Activated naive CD4-positive, alpha-beta T cell treated with anti-CD3 and anti-CD28 coated beads for 36 hours (primary cell): ENCODE results near the gene SEMA7A. TPM values are rescaled to one million over a fixed set of nuclear protein-coding genes. Genes with fewer than 3 reads are reported as not detected.
"Not testable (repeated sequence)": the region's sequence is repeated elsewhere in the genome, so short reads cannot be mapped to it uniquely, and the experiment has no call there.

Experiments
- CTCF ChIA-PET: fragments of 350-600 bp; sonication (Branson Sonifier 250); formaldehyde crosslinking; loops from one replicate; lab custom pipeline; 2021; ENCODE audit warnings: antibody characterized with exemption; lab: Charles Lee
- DNase-seq: peaks from one replicate; pipeline ENCODE4 v3.0.0-alpha.2; 2020
- H3K27ac Mint-ChIP-seq: one replicate; pipeline ENCODE4 v1.8.0; 2021; ENCODE audit warnings: mild to moderate bottlenecking, mixed read lengths
- H3K27me3 Mint-ChIP-seq: one replicate; pipeline ENCODE4 v1.8.0; 2021; ENCODE audit warnings: low read depth, mixed read lengths
- H3K36me3 Mint-ChIP-seq: one replicate; pipeline ENCODE4 v1.8.0; 2021; ENCODE audit warnings: low read depth, mixed read lengths
- H3K4me1 Mint-ChIP-seq: one replicate; pipeline ENCODE4 v1.8.0; 2021; ENCODE audit warnings: low read depth, mixed read lengths
- H3K4me3 Mint-ChIP-seq: one replicate; pipeline ENCODE4 v1.8.0; 2021; ENCODE audit warnings: mild to moderate bottlenecking, moderate library complexity, mixed read lengths
- H3K9me3 Mint-ChIP-seq: one replicate; pipeline ENCODE4 v1.8.0; 2021; ENCODE audit warnings: mixed read lengths
- intact Hi-C: fragments of 100-400 bp; cut with micrococcal nuclease; formaldehyde crosslinking; loops from one replicate; pipeline ENCODE4 v1.15.1; 2023
- microRNA-seq: library from miRNA; unstranded; fragments of <30 nt; microRNA quantifications from one replicate; pipeline ENCODE4 v1.2.0, GENCODE V29; 2022; ENCODE audit warnings: borderline microRNAs expressed, borderline replicate concordance
- total RNA-seq, 2 experiments: library from RNA; stranded (reverse); gene quantifications; one replicate each; pipeline ENCODE4 v1.2.3, GENCODE V29; 2021

The SEMA7A gene
- total RNA-seq, 2 experiments from 2014 or later: 45.7 to 46.9 TPM

- CTCF ChIA-PET: interaction anchor here (0.7 kb wide), 1 partner anchor 178 kb away, joined by 3 read pairs; no protein-coding TSS in a partner anchor
- H3K27ac Mint-ChIP-seq: no peak overlapping the region
- DNase-seq: no peak
- no peaks in the 10 kb centered on the region for H3K36me3 Mint-ChIP-seq
- intact Hi-C loops: no loop called here
- peaks cover 4% of the 10 kb centered on the region for H3K4me1 Mint-ChIP-seq
- no peaks in the 10 kb centered on the region for H3K9me3 Mint-ChIP-seq
- no peak overlapping the region for H3K4me3 Mint-ChIP-seq
- H3K27me3 Mint-ChIP-seq: peaks cover 29% of the 10 kb centered on the region
Observed at GRCh38 chr15:74368121-74368520, 65.6 kb downstream of the SEMA7A start.

GRCh38 chr15:74367296-74367854 lies 66.4 kb downstream of the SEMA7A start, which contains the start of gene CYP11A1:
TSS of gene CYP11A1 (minus strand) at chr15:74367646. CDS start at chr15:74367585, 61 bp downstream.
- Mint-ChIP-seq H3K27me3 (peaks cover 29% of the 10 kb centered on the region), H3K4me3 (peak within 1 kb of the TSS; percentile 8), H3K36me3 (no peaks in the 10 kb centered on the region), H3K4me1 (peaks cover 3% of the 10 kb centered on the region), H3K27ac (no peak within 1 kb of the TSS), H3K9me3 (no peaks in the 10 kb centered on the region)
- no peak for DNase-seq
- CTCF ChIA-PET: no interaction called here
- intact Hi-C loops: no loop called here

GRCh38 chr15:74365598-74366445 lies 67.9 kb downstream of the SEMA7A start:
- Mint-ChIP-seq H3K36me3 (no peaks in the 10 kb centered on the region), H3K27ac (no peak overlapping the region), H3K9me3 (no peaks in the 10 kb centered on the region), H3K4me1 (peaks cover 3% of the 10 kb centered on the region), H3K27me3 (peaks cover 29% of the 10 kb centered on the region), H3K4me3 (peak overlapping the region; percentile 45)
- CTCF ChIA-PET: no interaction called here
- DNase-seq: no peak
- intact Hi-C loops: no loop called here

GRCh38 chr15:74364936-74365597 lies 68.7 kb downstream of the SEMA7A start:
- no peaks in the 10 kb centered on the region for H3K9me3 Mint-ChIP-seq
- H3K4me1 Mint-ChIP-seq: peaks cover 3% of the 10 kb centered on the region
- intact Hi-C loops: no loop called here
- DNase-seq: no peak
- no peak overlapping the region for H3K27ac Mint-ChIP-seq
- H3K4me3 Mint-ChIP-seq: peak overlapping the region; percentile 45
- CTCF ChIA-PET: no interaction called here
- H3K27me3 Mint-ChIP-seq: peaks cover 29% of the 10 kb centered on the region
- H3K36me3 Mint-ChIP-seq: no peaks in the 10 kb centered on the region

- CTCF ChIA-PET: interaction anchor here (1.0 to 1.8 kb wide), 2 partner anchors 11 to 19 kb away, joined by 3 to 12 read pairs; no protein-coding TSS in a partner anchor
- intact Hi-C loops: no loop called here
- H3K27me3 Mint-ChIP-seq: peaks cover 22% of the 10 kb centered on the region
- H3K4me3 Mint-ChIP-seq: no peak overlapping the region
- H3K4me1 Mint-ChIP-seq: peaks cover 3% of the 10 kb centered on the region
- no peak for DNase-seq
- H3K36me3 Mint-ChIP-seq: no peaks in the 10 kb centered on the region
- no peaks in the 10 kb centered on the region for H3K9me3 Mint-ChIP-seq
- no peak overlapping the region for H3K27ac Mint-ChIP-seq
Observed at GRCh38 chr15:74362482-74362881, 71.3 kb downstream of the SEMA7A start.

- H3K4me1 Mint-ChIP-seq, intact Hi-C loops, H3K9me3 Mint-ChIP-seq, DNase-seq, H3K27ac Mint-ChIP-seq, H3K36me3 Mint-ChIP-seq, H3K4me3 Mint-ChIP-seq, CTCF ChIA-PET: not testable (repeated sequence)
- H3K27me3 Mint-ChIP-seq: peaks cover 12% of the 10 kb centered on the region
Observed at GRCh38 chr15:74360855-74361254, 72.9 kb downstream of the SEMA7A start.

- intact Hi-C loops, H3K4me3 Mint-ChIP-seq, H3K4me1 Mint-ChIP-seq, H3K27ac Mint-ChIP-seq, H3K36me3 Mint-ChIP-seq, DNase-seq, H3K27me3 Mint-ChIP-seq, H3K9me3 Mint-ChIP-seq: not testable (repeated sequence)
- CTCF ChIA-PET: interaction anchor here (0.6 kb wide), 1 partner anchor 167 kb away, joined by 3 read pairs; no protein-coding TSS in a partner anchor
Observed at GRCh38 chr15:74359376-74359775, 74.4 kb downstream of the SEMA7A start.

Small RNA genes lying within 50 kb of the gene (microRNA-seq; reads per million reads assigned to microRNA genes)
- 4.9 reads per million for gene MIR6881

Other genes with a start within 250 kb of the SEMA7A start
- not detected for gene STRA6, start 231.2 kb downstream of the SEMA7A start, total RNA-seq
- gene CCDC33, start 197.6 kb downstream of the SEMA7A start, total RNA-seq: not detected
- not detected for gene CYP11A1, start 66.3 kb downstream of the SEMA7A start, total RNA-seq
- gene UBL7, start 27.2 kb upstream of the SEMA7A start, total RNA-seq: 10 to 100 TPM; 43.0 to 47.0 TPM
- 10 to 100 TPM; 14.2 to 15.9 TPM for gene ARID3B, start 107.3 kb upstream of the SEMA7A start, total RNA-seq
- 100 to 1,000 TPM; 124 TPM for gene CLK3, start 181.9 kb upstream of the SEMA7A start, total RNA-seq